AML-193 (cell line): Measurements from ENCODE around the gene PI16.
A peak's percentile ranks its signal among the peaks of the same experiment; 100 is the strongest.

Experiments
- DNase-seq, 2 experiments: peaks; one replicate each; lab custom pipeline; 2025; lab: John Stamatoyannopoulos, UW

Gene PI16

DNA sequence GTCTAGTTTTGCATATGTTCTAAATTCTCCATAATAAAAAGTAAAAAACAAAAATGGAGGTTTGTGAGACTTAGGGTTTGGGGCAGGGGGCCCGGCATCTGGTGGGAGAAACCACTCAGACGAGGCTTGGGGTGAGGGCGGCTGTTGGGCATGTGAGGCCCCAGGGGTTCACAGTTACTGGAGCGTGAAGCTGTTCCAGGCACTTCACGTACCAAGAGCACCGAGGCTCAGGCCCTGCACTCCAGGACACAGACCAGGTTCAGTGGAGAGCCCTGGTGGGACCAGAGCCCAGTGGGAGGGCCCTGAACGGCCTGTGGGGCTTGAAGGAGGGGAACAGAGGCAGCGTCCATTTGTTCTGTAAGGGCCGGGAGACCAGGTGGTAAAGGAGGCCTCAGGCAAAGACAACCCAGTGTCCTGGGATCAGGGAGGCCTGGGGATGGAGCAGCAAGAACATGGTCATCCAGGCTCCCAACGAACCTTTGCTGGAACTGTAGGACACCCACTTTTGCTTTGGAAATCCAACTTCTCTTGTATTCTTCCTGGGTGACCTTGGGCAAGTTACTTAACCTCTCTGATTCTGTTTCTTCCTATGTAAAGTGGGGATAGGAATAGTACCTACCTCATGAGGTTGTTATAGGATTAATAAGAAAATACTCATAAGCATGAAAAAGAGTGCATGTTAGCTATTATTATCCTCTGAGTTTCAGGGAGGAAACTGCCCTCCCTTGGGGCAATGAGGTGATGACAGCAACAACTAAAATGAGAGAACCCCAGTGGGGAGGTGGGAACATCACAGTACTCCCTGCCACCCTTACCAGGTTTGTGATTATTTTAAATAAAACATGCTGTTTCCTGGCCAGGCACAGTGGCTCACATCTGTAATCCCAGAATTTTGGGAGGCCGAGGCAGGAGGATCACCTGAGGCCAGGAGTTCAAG lies 49.8 kb downstream of the PI16 start:
- DNase-seq, result no peak

DNA sequence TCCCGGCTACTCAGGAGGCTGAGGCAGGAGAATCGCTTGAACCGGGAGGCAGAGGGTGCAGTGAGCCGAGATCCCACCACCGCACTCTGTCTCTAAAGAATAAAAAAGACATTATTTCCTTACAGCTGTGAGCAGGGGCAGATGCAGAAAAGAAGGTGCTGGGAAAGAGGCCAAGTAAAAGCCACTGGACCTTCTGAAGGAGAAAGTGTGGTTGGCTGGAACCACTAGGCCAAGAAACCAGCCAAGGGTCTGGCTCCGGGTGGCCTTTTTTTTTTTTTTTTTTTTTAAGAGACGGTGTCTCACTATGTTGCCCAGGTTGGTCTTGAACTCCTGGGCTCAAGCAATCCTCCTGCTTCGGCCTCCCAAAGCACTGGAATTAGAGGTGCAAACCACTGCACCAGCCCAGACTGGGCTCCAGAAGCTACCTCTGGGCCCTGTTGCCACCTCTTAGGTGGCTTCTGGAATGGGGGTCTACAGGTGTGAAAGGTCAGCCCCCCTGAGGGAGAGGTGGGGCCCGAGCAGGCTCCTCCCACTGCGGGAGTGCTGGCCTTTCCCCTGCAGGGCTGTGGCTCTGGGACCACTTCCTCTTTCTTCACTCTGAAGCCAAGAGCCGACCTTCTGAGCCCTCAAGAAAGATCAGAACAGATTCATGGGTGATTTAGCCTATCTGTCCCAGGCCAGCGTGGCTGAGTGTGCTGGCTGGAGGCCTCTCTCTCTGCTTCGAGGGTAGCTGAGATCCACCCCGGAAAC lies 50.7 kb downstream of the PI16 start, which contains the start of gene FGD2:
Gene FGD2 (plus strand): TSS at position 595 of the 750 bp plus-strand sequence. CDS start 163 bp downstream, outside the sequence.
- peak; percentile 60 to 69 for DNase-seq

DNA sequence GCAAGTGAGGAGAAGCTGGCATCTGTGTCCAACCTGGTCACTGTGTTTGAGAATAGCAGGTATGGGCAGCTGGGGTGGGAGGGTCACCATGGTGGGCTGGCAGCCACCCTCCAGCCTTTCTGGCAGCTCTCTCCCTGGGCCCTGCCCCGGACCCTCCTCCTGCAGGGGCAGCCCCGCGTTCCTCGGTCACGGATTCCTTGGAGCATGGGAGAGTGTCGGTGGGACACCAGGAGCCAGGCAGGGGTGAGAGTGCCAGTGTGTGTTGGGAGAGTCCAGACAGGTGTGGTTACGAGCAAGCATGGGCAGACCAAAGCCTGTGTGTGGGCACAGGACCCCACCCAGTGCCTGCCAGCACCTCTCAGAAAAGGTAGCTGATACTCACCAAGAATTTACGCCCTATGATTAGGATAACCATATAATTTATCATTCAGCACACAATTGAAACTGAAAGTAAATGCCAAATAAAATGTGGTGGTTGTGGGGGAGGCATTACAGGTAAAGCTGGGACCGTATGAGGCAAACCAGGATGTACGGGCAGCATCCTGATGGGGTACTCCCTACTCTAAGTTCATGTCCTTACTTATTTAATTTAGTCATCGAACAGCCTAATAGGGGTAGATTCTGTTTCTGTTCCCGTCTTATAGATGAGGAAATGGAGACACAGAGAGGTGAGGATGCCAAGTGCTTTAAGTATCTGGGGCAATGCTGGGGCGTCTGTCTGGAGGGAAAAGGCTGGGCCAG lies 51.5 kb downstream of the PI16 start:
- no peak for DNase-seq

DNA sequence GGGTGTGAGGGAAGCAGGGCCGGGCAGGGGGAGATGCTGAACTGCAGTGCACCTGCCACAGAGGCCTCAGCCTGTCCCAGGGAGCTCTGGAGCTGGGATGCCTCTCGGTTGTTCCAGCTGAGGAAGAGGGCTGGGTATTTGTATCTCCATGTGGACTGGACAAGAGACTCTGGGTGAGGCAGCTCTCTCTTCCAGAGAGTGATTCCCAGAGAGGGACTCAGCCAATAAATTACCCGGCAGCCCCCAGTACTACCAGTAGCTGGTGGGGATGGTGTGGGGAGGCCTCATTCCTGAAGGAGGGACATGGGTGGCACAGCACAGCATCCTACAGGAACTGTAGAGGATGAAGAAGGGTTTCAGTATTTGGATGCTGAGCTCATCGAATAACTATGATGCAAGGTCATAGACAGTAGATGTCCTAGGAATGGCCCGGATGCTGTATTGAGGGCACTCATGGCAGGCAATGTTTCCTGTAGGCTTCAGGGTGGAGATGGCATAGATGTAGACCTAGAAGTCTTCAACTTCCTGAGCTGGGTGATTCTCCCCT lies 52.3 kb downstream of the PI16 start:
- DNase-seq, result peak in 1 of 2 experiments; percentile 21

DNA sequence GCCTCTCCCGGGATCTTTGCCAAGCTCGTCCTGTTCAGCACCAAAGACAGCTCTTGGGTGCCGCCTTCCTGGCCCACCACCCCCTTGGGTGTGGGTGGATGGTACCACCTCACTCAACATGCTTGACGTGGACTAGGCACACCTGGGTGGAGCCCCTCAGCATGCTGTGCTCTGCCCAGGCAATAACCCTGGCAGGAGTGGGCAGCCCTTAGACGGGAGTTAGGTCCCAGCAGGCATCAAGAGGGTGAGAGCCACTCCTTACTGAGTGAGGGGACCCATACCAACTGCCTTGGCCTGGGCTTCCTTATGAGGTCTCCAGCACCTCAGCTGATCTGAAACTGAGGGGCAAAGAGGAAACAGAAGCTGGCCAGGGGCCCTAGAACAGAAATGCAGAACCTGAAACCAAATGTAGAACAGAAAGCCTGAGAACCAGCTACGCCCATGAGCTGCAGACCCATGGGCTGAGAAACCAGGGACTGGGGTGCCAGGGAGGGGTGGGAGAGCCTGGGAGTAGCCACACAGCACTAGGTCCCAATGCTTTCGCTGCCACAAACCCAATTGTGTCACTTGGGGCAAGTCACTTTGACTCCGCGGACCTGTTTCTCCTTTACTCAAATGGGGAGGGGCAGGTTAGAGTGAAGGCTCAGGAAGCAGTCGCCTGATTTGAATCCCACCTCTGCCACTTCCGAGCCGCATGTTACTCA lies 53.0 kb downstream of the PI16 start:
- DNase-seq, result no peak

DNA sequence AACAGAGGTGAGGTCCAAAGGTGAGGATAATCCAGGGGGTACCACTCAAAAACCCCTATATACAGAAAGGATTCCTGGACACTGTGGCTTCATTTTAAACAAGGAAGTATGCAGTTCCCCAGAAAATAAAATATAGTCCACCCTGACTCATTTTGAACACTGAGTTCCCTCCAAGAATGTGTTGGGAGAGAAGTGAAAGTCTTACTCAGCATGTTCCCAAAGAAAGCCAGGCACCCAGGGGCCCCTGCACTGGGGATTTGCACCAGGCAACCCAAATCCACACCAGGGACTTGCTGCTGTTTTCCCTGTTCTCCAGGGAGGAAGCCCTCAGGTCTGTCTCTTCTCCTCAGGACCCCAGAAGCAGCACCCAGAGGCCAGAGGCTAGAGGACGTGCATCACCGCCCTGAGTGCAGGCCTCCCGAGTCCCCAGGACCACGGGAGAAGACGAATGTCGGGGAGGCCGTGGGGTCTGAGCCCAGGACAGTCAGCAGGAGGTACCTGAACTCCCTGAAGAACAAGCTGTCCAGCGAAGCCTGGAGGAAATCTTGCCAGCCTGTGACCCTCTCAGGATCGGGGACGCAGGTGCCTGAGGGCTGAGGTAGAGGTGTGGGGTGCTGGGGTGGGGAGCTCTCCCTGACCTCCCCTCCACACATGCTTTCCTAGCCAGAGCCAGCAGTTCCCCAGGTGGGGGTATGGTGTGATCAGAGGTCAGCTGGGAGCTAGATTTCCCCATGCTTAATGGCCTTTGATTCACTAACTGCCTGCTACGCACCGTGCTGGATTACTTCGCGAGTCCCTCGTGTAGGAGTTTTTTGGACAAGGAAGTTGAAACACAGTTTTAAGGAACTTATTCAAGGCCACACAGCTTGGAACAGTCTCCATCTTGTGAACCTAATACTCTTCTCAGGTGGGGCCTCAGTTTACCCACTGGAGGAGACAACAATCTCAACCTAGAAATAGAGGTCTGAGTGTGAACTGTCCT lies 54.2 kb downstream of the PI16 start:
- DNase-seq, result no peak

DNA sequence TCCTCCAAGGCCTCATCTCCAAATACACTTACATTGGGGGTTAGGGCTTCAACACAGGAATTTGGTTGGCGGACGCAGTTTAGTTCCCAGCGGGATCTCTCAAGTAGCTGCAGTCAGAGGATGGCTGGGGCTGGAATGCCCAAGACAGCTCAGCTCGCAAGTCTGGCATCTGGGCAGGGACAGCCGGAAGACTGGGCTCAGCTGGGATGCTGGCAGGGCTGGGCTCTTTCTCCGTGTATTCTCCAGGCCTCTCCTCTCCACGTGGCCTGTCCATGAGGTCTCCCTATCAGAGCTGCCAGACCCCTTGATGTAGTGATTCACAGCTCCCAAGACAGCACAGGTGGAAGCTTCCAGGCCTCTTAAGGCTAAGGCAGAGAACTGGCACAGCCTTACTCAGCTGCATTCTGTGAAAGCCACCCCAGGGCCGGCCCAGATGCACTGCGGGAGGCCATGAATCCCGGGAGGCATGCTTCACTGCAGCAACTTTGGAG lies 55.9 kb downstream of the PI16 start:
- DNase-seq, result no peak

DNA sequence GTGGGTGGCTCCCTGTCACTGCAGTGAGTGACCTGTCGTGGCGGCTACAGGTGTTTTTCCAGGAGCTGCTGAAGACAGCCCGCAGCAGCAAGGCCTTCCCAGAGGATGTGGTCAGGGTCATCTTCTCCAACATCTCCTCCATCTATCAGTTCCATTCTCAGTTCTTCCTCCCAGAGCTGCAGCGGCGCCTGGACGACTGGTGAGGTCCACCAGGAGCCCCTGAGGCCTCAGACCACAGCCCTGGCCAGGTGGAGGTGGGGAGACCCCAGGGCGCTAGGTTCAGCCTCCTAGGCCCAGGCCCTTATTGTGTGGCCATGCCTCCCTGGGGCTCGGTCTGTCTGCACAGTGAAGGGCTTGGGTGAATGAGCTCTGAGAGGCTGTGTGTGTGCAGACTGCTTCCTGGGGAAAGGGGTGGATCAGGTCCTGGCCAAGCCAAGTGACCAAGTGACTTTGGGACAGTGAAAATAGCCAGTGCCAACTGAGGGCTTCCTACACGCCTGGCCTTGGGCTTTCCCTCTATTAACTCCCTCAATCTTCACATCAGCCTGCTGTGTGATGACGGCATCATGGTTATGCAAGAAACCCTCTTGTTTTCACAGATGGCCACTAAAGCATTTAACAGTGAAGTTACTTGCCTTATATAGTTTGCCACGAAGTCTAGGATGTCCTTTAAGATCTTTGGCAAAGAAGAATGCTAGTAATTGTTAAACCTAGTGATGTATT lies 57.3 kb downstream of the PI16 start:
- DNase-seq, result peak in 1 of 2 experiments; percentile 53

DNA sequence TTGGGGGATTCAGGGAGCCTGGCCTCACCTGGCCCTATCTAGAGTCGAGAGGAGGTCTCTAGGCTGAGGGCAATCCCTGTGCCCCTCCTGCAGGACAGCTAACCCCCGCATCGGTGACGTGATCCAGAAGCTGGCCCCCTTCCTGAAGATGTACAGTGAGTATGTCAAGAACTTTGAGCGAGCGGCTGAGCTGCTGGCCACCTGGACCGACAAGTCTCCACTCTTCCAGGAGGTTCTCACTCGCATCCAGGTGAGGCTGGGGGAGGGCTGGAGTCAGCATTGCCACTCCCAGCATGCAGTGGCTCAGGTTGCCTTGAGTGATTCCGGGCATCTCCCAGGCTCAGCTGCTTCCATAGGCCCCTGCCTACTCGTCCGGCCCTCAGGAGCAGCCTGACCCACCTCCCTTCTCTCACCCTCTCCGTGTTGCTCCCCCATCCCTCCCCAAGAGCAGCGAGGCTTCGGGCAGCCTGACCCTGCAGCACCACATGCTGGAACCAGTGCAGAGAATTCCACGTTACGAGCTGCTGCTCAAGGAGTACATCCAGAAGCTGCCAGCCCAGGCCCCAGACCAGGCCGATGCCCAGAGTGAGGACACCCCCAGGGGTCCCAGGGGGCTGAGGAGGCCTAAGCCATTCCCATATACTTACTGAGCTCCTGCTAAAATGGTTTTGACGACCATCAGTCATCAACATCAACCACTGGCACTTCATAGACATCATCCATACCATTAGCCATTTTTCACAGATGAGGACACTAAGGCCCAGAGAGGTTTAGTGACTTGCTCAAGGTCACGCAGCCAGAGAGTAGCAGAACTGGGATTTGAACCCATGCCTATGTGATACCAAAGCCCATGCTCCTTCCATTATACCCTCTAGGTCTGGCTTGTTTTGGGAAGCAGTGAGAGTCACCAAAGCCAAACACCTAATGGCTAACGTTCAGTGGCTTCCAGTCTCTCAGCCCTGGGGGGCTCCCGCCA lies 59.3 kb downstream of the PI16 start:
- DNase-seq, result no peak
